ENCODE results near the gene CLDN6. TPM values are rescaled to one million over a fixed set of nuclear protein-coding genes. Genes with fewer than 3 reads are reported as not detected.

Gene CLDN6
- total and polyA plus RNA-seq, 2 of the 13 experiments (the other 11 are each of a cell fraction or from before 2014, with no cell fraction given): 5.9 to 7.6 TPM

GRCh38 chr16:2968738-2969544 is 49.0 kb downstream of the CLDN6 start, which contains the start of gene PAQR4 (continued):
- TF ChIP-seq CTCF (CRISPR knock-in tag; IDR thresholded peaks at IDR 0.05) (peak; percentile 30), GATAD1 (CRISPR knock-in tag; IDR thresholded peaks at IDR 0.05) (peak; percentile 74; the same call in 1 of the 2 replicates), ZNF343 (CRISPR knock-in tag; IDR thresholded peaks at IDR 0.05) (peak; percentile 92), ZNF670 (CRISPR knock-in tag; IDR thresholded peaks at IDR 0.05; ENCODE audit: borderline replicate concordance) (peak; percentile 90; the same call in 1 of the 2 replicates), ZNF333 (CRISPR knock-in tag; IDR thresholded peaks at IDR 0.05; ENCODE audit: borderline replicate concordance) (peak; percentile 98), HDAC2 (CRISPR knock-in tag; IDR thresholded peaks at IDR 0.05) (peak; percentile 96), PBX3 (CRISPR knock-in tag; IDR thresholded peaks at IDR 0.05; ENCODE audit: borderline replicate concordance) (0 out of 2 replicates have a peak, but pooled peaks have one; percentile 84), EZH2 (conservative IDR thresholded peaks at IDR 0.05; ENCODE audit: low read depth, low read length) (no peak), ZNF33B (CRISPR knock-in tag; IDR thresholded peaks at IDR 0.05) (peak; percentile 88), DRAP1 (CRISPR knock-in tag; IDR thresholded peaks at IDR 0.05) (peak; percentile 68), PAF1 (CRISPR knock-in tag; IDR thresholded peaks at IDR 0.05) (no peak), ZNF569 (CRISPR knock-in tag; IDR thresholded peaks at IDR 0.05; ENCODE audit: borderline replicate concordance) (no peak; the same call in 1 of the 2 replicates), ZNF678 (CRISPR knock-in tag; IDR thresholded peaks at IDR 0.05) (peak; percentile 98; the same call in 1 of the 2 replicates), KDM4B (CRISPR knock-in tag; IDR thresholded peaks at IDR 0.05) (peak; percentile 95), ZNF720 (CRISPR knock-in tag; IDR thresholded peaks at IDR 0.05) (0 out of 2 replicates have a peak, but pooled peaks have one; percentile 82), GTF2F1 (IDR thresholded peaks at IDR 0.05; ENCODE audit: low read length) (no peak), GMEB1 (CRISPR knock-in tag; IDR thresholded peaks at IDR 0.05; ENCODE audit: borderline replicate concordance) (peak; percentile 69; the same call in 1 of the 2 replicates), SNRNP70 (IDR thresholded peaks at IDR 0.05; ENCODE audit: low read depth, low read length) (no peak), RBM22 (optimal IDR thresholded peaks at IDR 0.05; ENCODE audit: low read length) (no peak), HNF1B (CRISPR knock-in tag; IDR thresholded peaks at IDR 0.05) (peak; percentile 92), ZNF44 (CRISPR knock-in tag; IDR thresholded peaks at IDR 0.05) (peak; percentile 90; the same call in 1 of the 2 replicates)
